CD8-positive, alpha-beta memory T cell (primary cell): ENCODE data around the gene OXCT2. TPM values are rescaled to one million over a fixed set of nuclear protein-coding genes. Genes with fewer than 3 reads are reported as not detected.
"Not testable (repeated sequence)": the region's sequence is repeated elsewhere in the genome, so short reads cannot be mapped to it uniquely, and the experiment has no call there.

Experiments
- CTCF ChIA-PET: fragments of 350-600 bp; sonication (Branson Sonifier 250); formaldehyde crosslinking; loops from one replicate; lab custom pipeline; 2021; ENCODE audit warnings: antibody characterized with exemption; lab: Charles Lee
- POLR2A ChIA-PET: fragments of 350-600 bp; sonication (Branson Sonifier 250); formaldehyde crosslinking; loops from one replicate; lab custom pipeline; 2021; ENCODE audit warnings: antibody characterized with exemption; lab: Charles Lee
- DNase-seq, 5 donors: peaks; one replicate each; pipeline versions ENCODE4 v3.0.0 to v3.0.0-alpha.2; 2020 to 2022; ENCODE audit warnings: mixed read lengths in 1 of 5
- H3K27ac ChIP-seq: one replicate; pipeline ENCODE4 v1.7.0; 2013; ENCODE audit warnings: low read depth, mild to moderate bottlenecking, low read length, moderate library complexity
- H3K27me3 ChIP-seq: 2 replicates; pipeline ENCODE4 v1.7.0; 2013; ENCODE audit warnings: low read length, mild to moderate bottlenecking; ENCODE audit not compliant: insufficient read depth, poor library complexity, severe bottlenecking
- H3K36me3 ChIP-seq: 2 replicates; pipeline ENCODE4 v1.7.0; 2013; ENCODE audit warnings: mild to moderate bottlenecking, low read length, moderate library complexity; ENCODE audit not compliant: insufficient read depth
- H3K4me1 ChIP-seq: 2 replicates; pipeline ENCODE4 v1.7.0; 2013; ENCODE audit warnings: mild to moderate bottlenecking, low read length, moderate library complexity; ENCODE audit not compliant: insufficient read depth
- H3K4me3 ChIP-seq: 2 replicates; pipeline ENCODE4 v1.7.0; 2013; ENCODE audit warnings: mild to moderate bottlenecking, low read length
- H3K9me3 ChIP-seq: 2 replicates; pipeline ENCODE4 v1.7.0; 2013; ENCODE audit warnings: mild to moderate bottlenecking, low read length
- H3K27ac Mint-ChIP-seq, 8 donors: one replicate each; pipeline ENCODE4 v1.8.0; 2020 to 2021; ENCODE audit warnings: mixed read lengths in 8 of 8, mild to moderate bottlenecking in 6 of 8, inconsistent platforms in 3 of 8, moderate library complexity in 3 of 8
- H3K27me3 Mint-ChIP-seq, 2 donors: one replicate each; pipeline ENCODE4 v1.8.0; 2020 to 2021; ENCODE audit warnings: mixed read lengths in 2 of 2, mild to moderate bottlenecking in 1 of 2, moderate library complexity in 1 of 2
- H3K36me3 Mint-ChIP-seq, 3 donors: one replicate each; pipeline ENCODE4 v1.8.0; 2020 to 2021; ENCODE audit warnings: mixed read lengths in 3 of 3, inconsistent platforms in 1 of 3, mild to moderate bottlenecking in 1 of 3
- H3K4me1 Mint-ChIP-seq, 3 donors: one replicate each; pipeline ENCODE4 v1.8.0; 2020 to 2021; ENCODE audit warnings: mixed read lengths in 3 of 3, inconsistent platforms in 1 of 3, mild to moderate bottlenecking in 1 of 3
- H3K4me3 Mint-ChIP-seq, 7 donors: one replicate each; pipeline ENCODE4 v1.8.0; 2020 to 2021; ENCODE audit warnings: mixed read lengths in 7 of 7, mild to moderate bottlenecking in 6 of 7, moderate library complexity in 4 of 7, inconsistent platforms in 2 of 7
- H3K9me3 Mint-ChIP-seq, 5 donors: one replicate each; pipeline ENCODE4 v1.8.0; 2020 to 2022; ENCODE audit warnings: mixed read lengths in 5 of 5, mild to moderate bottlenecking in 3 of 5, moderate library complexity in 2 of 5, inconsistent platforms in 1 of 5
- polyA plus RNA-seq: library from polyadenylated mRNA; unstranded; fragments of 300-500 nt; fragmentation: Illumina TruSeq; gene quantifications from one replicate; pipeline ENCODE4 v1.2.3, GENCODE V29; 2021
- total RNA-seq, 2 experiments: library from RNA; stranded (reverse); gene quantifications; one replicate each; pipeline ENCODE4 v1.2.3, GENCODE V29; 2021

Gene OXCT2
- total and polyA plus RNA-seq, 3 experiments from 2014 or later = 2.2 to 2.3 TPM; not detected in 1

GRCh38 chr1:39805385-39805784 is 34.2 kb upstream of the OXCT2 start:
- no peak overlapping the region for H3K27ac Mint-ChIP-seq
- H3K4me3 Mint-ChIP-seq = no peak overlapping the region
- no peaks in the 10 kb centered on the region for H3K9me3 ChIP-seq
- no peaks in the 10 kb centered on the region for H3K27me3 ChIP-seq
- POLR2A ChIA-PET = no interaction called here
- DNase-seq = no peak
- H3K27ac ChIP-seq = no peak overlapping the region
- peaks cover 0 to 5% (median 2%) of the 10 kb centered on the region in 5 donors for H3K9me3 Mint-ChIP-seq
- CTCF ChIA-PET = interaction anchor here (1.7 kb wide), 1 partner anchor 12 kb away, joined by 5 read pairs; no protein-coding TSS in a partner anchor
- peaks cover 4 to 11% (median 10%) of the 10 kb centered on the region in 3 donors for H3K36me3 Mint-ChIP-seq
- H3K4me3 ChIP-seq = no peak overlapping the region
- H3K36me3 ChIP-seq = no peaks in the 10 kb centered on the region
- H3K4me1 ChIP-seq = no peaks in the 10 kb centered on the region
- no peaks in the 10 kb centered on the region for H3K4me1 Mint-ChIP-seq
- H3K27me3 Mint-ChIP-seq = peaks cover 0 to 2% of the 10 kb centered on the region in 2 donors

- Mint-ChIP-seq H3K4me1 (peaks cover 8 to 11% (median 9%) of the 10 kb centered on the region in 3 donors), H3K27me3 (peaks cover 0 to 2% of the 10 kb centered on the region in 2 donors), H3K36me3 (peaks cover 4 to 10% (median 10%) of the 10 kb centered on the region in 3 donors), H3K4me3 (peak overlapping the region in 1 of 7 donors; percentile 1), H3K27ac (peak overlapping the region in 1 of 8 donors; percentile 38), H3K9me3 (peaks cover 0 to 5% (median 2%) of the 10 kb centered on the region in 5 donors)
- H3K4me1 ChIP-seq = peaks cover 9% of the 10 kb centered on the region
- no peak for DNase-seq
- H3K36me3 ChIP-seq = no peaks in the 10 kb centered on the region
- no peak overlapping the region for H3K27ac ChIP-seq
- POLR2A ChIA-PET = no interaction called here
- H3K27me3 ChIP-seq = no peaks in the 10 kb centered on the region
- no peak overlapping the region for H3K4me3 ChIP-seq
- H3K9me3 ChIP-seq = no peaks in the 10 kb centered on the region
- CTCF ChIA-PET = interaction anchor here (1.4 kb wide), 1 partner anchor 14 kb away, joined by 3 read pairs; no protein-coding TSS in a partner anchor
Observed at GRCh38 chr1:39802496-39803260, 31.5 kb upstream of the OXCT2 start.

- Histone ChIP-seq H3K4me3 (no peak overlapping the region), H3K9me3 (no peaks in the 10 kb centered on the region), H3K4me1 (peaks cover 9% of the 10 kb centered on the region), H3K27me3 (no peaks in the 10 kb centered on the region), H3K36me3 (no peaks in the 10 kb centered on the region), H3K27ac (no peak overlapping the region)
- Mint-ChIP-seq H3K27me3 (no peaks in the 10 kb centered on the region), H3K4me1 (peaks cover 8 to 11% (median 11%) of the 10 kb centered on the region in 3 donors), H3K27ac (peak overlapping the region in 1 of 8 donors; percentile 69), H3K4me3 (peak overlapping the region in 1 of 7 donors; percentile 37), H3K36me3 (peaks cover 1 to 10% (median 6%) of the 10 kb centered on the region in 3 donors), H3K9me3 (peaks cover 0 to 5% (median 0%) of the 10 kb centered on the region in 5 donors)
- ChIA-PET POLR2A (no interaction called here), CTCF (interaction anchor here (0.7 to 3.6 kb wide), 11 partner anchors 9 to 194 kb away, joined by 3 to 29 read pairs (median 5); partner anchors contain the start of genes BMP8B, MYCL and NT5C1A)
- DNase-seq = no peak
Observed at GRCh38 chr1:39800471-39800835, 29.3 kb upstream of the OXCT2 start.

- peaks cover 0 to 2% (median 0%) of the 10 kb centered on the region in 5 donors for H3K9me3 Mint-ChIP-seq
- H3K4me1 ChIP-seq = peaks cover 9% of the 10 kb centered on the region
- peak overlapping the region; percentile 75 for H3K27ac ChIP-seq
- H3K27ac Mint-ChIP-seq = peak overlapping the region; percentile 29 to 98 (median 92)
- peak; percentile 51 to 75 (median 56) for DNase-seq
- H3K4me3 Mint-ChIP-seq = peak overlapping the region; percentile 60 to 88 (median 76)
- no peaks in the 10 kb centered on the region for H3K27me3 ChIP-seq
- CTCF ChIA-PET = interaction anchor here (0.7 to 3.6 kb wide), 14 partner anchors 9 to 193 kb away, joined by 3 to 29 read pairs (median 4); partner anchors contain the start of genes BMP8B, MYCL and NT5C1A
- H3K27me3 Mint-ChIP-seq = no peaks in the 10 kb centered on the region
- H3K36me3 Mint-ChIP-seq = peaks cover 0 to 7% (median 3%) of the 10 kb centered on the region in 3 donors
- no peaks in the 10 kb centered on the region for H3K9me3 ChIP-seq
- POLR2A ChIA-PET = interaction anchor here (1.0 to 1.3 kb wide), 3 partner anchors 10 to 46 kb away, joined by 3 to 10 read pairs (median 4); partner anchors contain the start of gene BMP8B
- H3K4me3 ChIP-seq = peak overlapping the region; percentile 43
- no peaks in the 10 kb centered on the region for H3K36me3 ChIP-seq
- H3K4me1 Mint-ChIP-seq = peaks cover 8 to 11% (median 11%) of the 10 kb centered on the region in 3 donors
Observed at GRCh38 chr1:39799770-39800470, 28.8 kb upstream of the OXCT2 start.

GRCh38 chr1:39798859-39799769 is 28.0 kb upstream of the OXCT2 start:
- H3K4me1 ChIP-seq, H3K27me3 Mint-ChIP-seq, H3K36me3 ChIP-seq, H3K9me3 ChIP-seq, H3K9me3 Mint-ChIP-seq, H3K27me3 ChIP-seq, H3K36me3 Mint-ChIP-seq: not testable (repeated sequence)
- peak overlapping the region; percentile 69 to 98 (median 92) for H3K27ac Mint-ChIP-seq
- Histone ChIP-seq H3K27ac (peak overlapping the region; percentile 75), H3K4me3 (peak overlapping the region; percentile 43)
- peak overlapping the region; percentile 60 to 88 (median 76) for H3K4me3 Mint-ChIP-seq
- H3K4me1 Mint-ChIP-seq = peaks cover 8 to 11% (median 11%) of the 10 kb centered on the region in 3 donors
- ChIA-PET POLR2A (interaction anchor here (0.9 to 1.3 kb wide), 4 partner anchors 9 to 60 kb away, joined by 3 to 10 read pairs (median 4); partner anchors contain the start of genes BMP8B and PPIE), CTCF (interaction anchor here (0.7 to 3.6 kb wide), 21 partner anchors 9 to 1786 kb away, joined by 3 to 29 read pairs (median 4); partner anchors contain the start of genes BMP8B, NT5C1A and PPIE)
- DNase-seq = peak; percentile 77 to 95 (median 86)

GRCh38 chr1:39795651-39796050 is 24.5 kb upstream of the OXCT2 start:
- no peaks in the 10 kb centered on the region for H3K9me3 Mint-ChIP-seq
- CTCF ChIA-PET = no interaction called here
- peaks cover 6 to 13% of the 10 kb centered on the region in 2 donors for H3K27me3 Mint-ChIP-seq
- Histone ChIP-seq H3K27ac (no peak overlapping the region), H3K36me3 (no peaks in the 10 kb centered on the region), H3K4me1 (peaks cover 9% of the 10 kb centered on the region), H3K27me3 (no peaks in the 10 kb centered on the region), H3K9me3 (no peaks in the 10 kb centered on the region), H3K4me3 (no peak overlapping the region)
- H3K36me3 Mint-ChIP-seq = no peaks in the 10 kb centered on the region
- H3K4me1 Mint-ChIP-seq = peaks cover 14 to 22% (median 17%) of the 10 kb centered on the region in 3 donors
- H3K4me3 Mint-ChIP-seq = no peak overlapping the region
- DNase-seq = no peak
- H3K27ac Mint-ChIP-seq = no peak overlapping the region
- POLR2A ChIA-PET = no interaction called here

- no peak overlapping the region for H3K27ac ChIP-seq
- peaks cover 9 to 13% of the 10 kb centered on the region in 2 donors for H3K27me3 Mint-ChIP-seq
- ChIA-PET POLR2A (no interaction called here), CTCF (no interaction called here)
- H3K27ac Mint-ChIP-seq = no peak overlapping the region
- no peaks in the 10 kb centered on the region for H3K36me3 Mint-ChIP-seq
- H3K4me1 ChIP-seq = peaks cover 6% of the 10 kb centered on the region
- H3K4me1 Mint-ChIP-seq = peaks cover 6 to 27% (median 12%) of the 10 kb centered on the region in 3 donors
- no peak overlapping the region for H3K4me3 Mint-ChIP-seq
- no peak for DNase-seq
- no peak overlapping the region for H3K4me3 ChIP-seq
- no peaks in the 10 kb centered on the region for H3K9me3 Mint-ChIP-seq
- no peaks in the 10 kb centered on the region for H3K9me3 ChIP-seq
- no peaks in the 10 kb centered on the region for H3K27me3 ChIP-seq
- H3K36me3 ChIP-seq = no peaks in the 10 kb centered on the region
Observed at GRCh38 chr1:39791838-39792237, 20.7 kb upstream of the OXCT2 start.
